HepG2 (cell line): ENCODE data around the gene IRX4.

Experiments used
- EZH2 ChIP-seq: conservative IDR thresholded peaks from 2 replicates; pipeline ENCODE4 v1.6.1; 2012; ENCODE audit warnings: mild to moderate bottlenecking, low read depth, low read length, moderate library complexity
- NR2C2 ChIP-seq: sonication (generic); formaldehyde crosslinking; IDR thresholded peaks from 2 replicates; pipeline ENCODE4 v1.4.0; 2020; ENCODE audit warnings: missing genetic modification reagents, mild to moderate bottlenecking, moderate library complexity, borderline replicate concordance
- POLR2AphosphoS2 ChIP-seq: IDR thresholded peaks from 2 replicates; pipeline ENCODE4 v1.6.1; 2011; ENCODE audit warnings: low read depth, low read length, improper control_type of control experiment
- SMC3 ChIP-seq: IDR thresholded peaks from 2 replicates; pipeline ENCODE4 v1.6.1; 2011; ENCODE audit warnings: low read length, improper control_type of control experiment
- TF ChIP-seq, protein P1 (sequence below): sonication (generic); formaldehyde crosslinking; IDR thresholded peaks from 2 replicates; pipeline ENCODE4 v1.4.0; 2020; ENCODE audit warnings: missing genetic modification reagents, borderline replicate concordance

GRCh38 chr5:1910861-1911772, 28.4 kb upstream of the IRX4 start:
- TF ChIP-seq EZH2: no peak
- TF ChIP-seq POLR2AphosphoS2: no peak
- TF ChIP-seq NR2C2 (CRISPR knock-in tag): no peak
- TF ChIP-seq, protein P1, sequence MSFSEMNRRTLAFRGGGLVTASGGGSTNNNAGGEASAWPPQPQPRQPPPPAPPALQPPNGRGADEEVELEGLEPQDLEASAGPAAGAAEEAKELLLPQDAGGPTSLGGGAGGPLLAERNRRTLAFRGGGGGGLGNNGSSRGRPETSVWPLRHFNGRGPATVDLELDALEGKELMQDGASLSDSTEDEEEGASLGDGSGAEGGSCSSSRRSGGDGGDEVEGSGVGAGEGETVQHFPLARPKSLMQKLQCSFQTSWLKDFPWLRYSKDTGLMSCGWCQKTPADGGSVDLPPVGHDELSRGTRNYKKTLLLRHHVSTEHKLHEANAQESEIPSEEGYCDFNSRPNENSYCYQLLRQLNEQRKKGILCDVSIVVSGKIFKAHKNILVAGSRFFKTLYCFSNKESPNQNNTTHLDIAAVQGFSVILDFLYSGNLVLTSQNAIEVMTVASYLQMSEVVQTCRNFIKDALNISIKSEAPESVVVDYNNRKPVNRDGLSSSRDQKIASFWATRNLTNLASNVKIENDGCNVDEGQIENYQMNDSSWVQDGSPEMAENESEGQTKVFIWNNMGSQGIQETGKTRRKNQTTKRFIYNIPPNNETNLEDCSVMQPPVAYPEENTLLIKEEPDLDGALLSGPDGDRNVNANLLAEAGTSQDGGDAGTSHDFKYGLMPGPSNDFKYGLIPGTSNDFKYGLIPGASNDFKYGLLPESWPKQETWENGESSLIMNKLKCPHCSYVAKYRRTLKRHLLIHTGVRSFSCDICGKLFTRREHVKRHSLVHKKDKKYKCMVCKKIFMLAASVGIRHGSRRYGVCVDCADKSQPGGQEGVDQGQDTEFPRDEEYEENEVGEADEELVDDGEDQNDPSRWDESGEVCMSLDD (CRISPR knock-in tag): no peak
- TF ChIP-seq SMC3: no peak
